ENCODE data around the gene DCDC1. TPM values are rescaled to one million over a fixed set of nuclear protein-coding genes. Genes with fewer than 3 reads are reported as not detected.
"Not testable (repeated sequence)": the region's sequence is repeated elsewhere in the genome, so short reads cannot be mapped to it uniquely, and the experiment has no call there.

The DCDC1 gene
- polyA plus RNA-seq, 3 donors = 0.03 TPM; not detected in 2

- Histone ChIP-seq H3K4me2 (replicated peaks; ENCODE audit: extremely low read depth, low read length, poor library complexity, severe bottlenecking) (no peak overlapping the region), H3K27ac (ENCODE audit: low read depth in 1 of 2, low read length in 2 of 2) (no peak overlapping the region), H3K4me1 (ENCODE audit: control insufficient read depth in 1 of 2, insufficient read depth in 2 of 2, low read length in 2 of 2) (no peaks in the 10 kb centered on the region), H3K9ac (ENCODE audit: insufficient read depth, low read length, poor library complexity, severe bottlenecking) (no peak overlapping the region), H2AFZ (ENCODE audit: insufficient read depth, low read depth, low read length, poor library complexity, severe bottlenecking) (no peak overlapping the region), H4K20me1 (ENCODE audit: insufficient read depth, low read length) (no peaks in the 10 kb centered on the region), H3K79me2 (ENCODE audit: insufficient read depth, low read length) (no peaks in the 10 kb centered on the region), H3K4me3 (replicated peaks in 1 of 3; ENCODE audit: low read depth in 2 of 3, low read length in 3 of 3) (no peak overlapping the region), H3K36me3 (replicated peaks in 1 of 2; ENCODE audit: control insufficient read depth in 1 of 2, insufficient read depth in 2 of 2, low read length in 2 of 2) (no peaks in the 10 kb centered on the region), H3K27me3 (ENCODE audit: control insufficient read depth in 2 of 2, insufficient read depth in 2 of 2, low read length in 2 of 2) (no peaks in the 10 kb centered on the region), H3K9me3 (replicated peaks in 1 of 2; ENCODE audit: control insufficient read depth in 1 of 2, insufficient read depth in 1 of 2, low read length in 2 of 2) (no peaks in the 10 kb centered on the region)
- intact Hi-C loops (cut with micrococcal nuclease) = no loop called here
- no peak overlapping the region for H3K27ac Mint-ChIP-seq
- no peak for DNase-seq
- WGBS (ENCODE audit: insufficient coverage) = 91% methylated on average over 2 of the region's 3 CpGs
- no peaks in the 10 kb centered on the region for H3K36me3 Mint-ChIP-seq
- peaks cover 2 to 8% (median 4%) of the 10 kb centered on the region in 3 donors for H3K27me3 Mint-ChIP-seq (ENCODE audit: low read depth in 3 of 3)
- TF ChIP-seq, protein P1, sequence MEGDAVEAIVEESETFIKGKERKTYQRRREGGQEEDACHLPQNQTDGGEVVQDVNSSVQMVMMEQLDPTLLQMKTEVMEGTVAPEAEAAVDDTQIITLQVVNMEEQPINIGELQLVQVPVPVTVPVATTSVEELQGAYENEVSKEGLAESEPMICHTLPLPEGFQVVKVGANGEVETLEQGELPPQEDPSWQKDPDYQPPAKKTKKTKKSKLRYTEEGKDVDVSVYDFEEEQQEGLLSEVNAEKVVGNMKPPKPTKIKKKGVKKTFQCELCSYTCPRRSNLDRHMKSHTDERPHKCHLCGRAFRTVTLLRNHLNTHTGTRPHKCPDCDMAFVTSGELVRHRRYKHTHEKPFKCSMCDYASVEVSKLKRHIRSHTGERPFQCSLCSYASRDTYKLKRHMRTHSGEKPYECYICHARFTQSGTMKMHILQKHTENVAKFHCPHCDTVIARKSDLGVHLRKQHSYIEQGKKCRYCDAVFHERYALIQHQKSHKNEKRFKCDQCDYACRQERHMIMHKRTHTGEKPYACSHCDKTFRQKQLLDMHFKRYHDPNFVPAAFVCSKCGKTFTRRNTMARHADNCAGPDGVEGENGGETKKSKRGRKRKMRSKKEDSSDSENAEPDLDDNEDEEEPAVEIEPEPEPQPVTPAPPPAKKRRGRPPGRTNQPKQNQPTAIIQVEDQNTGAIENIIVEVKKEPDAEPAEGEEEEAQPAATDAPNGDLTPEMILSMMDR (IDR thresholded peaks at IDR 0.05) = no peak
- H3K9me3 Mint-ChIP-seq = peaks cover 0 to 4% (median 0%) of the 10 kb centered on the region in 7 donors
- no peak overlapping the region for H3K4me3 Mint-ChIP-seq
- H3K4me1 Mint-ChIP-seq = no peaks in the 10 kb centered on the region
Measured at GRCh38 chr11:31295308-31295707, 74.2 kb downstream of the DCDC1 start.

DNA sequence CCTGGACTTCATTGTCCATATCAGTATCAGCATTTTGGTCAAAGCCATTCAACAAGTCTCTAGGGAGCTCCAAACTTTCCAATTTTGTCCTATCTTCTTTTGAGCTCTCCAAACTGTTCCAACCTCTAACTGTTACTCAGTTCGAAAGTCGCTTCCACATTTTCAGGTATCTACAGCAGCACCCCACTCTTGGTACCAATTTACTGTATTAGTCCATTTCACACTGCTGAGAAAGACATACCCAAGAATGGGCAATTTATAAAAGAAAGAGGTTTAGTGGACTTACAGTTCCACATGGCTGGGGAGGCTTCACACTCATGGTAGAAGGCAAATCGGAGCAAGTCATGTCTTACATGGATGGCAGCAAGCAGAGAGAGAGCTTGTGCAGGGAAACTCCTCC is 96.0 kb downstream of the DCDC1 start:
- H3K4me3 ChIP-seq (replicated peaks in 1 of 3; ENCODE audit: low read depth in 2 of 3, low read length in 3 of 3); intact Hi-C loops (cut with micrococcal nuclease): not testable (repeated sequence)
- no CpG with 5 or more reads among the region's 3 CpGs for WGBS (ENCODE audit: insufficient coverage)

More for the DNA sequence above, 96.0 kb downstream of the DCDC1 start:
- not testable (repeated sequence) for H3K4me1 ChIP-seq (ENCODE audit: control insufficient read depth in 1 of 2, insufficient read depth in 2 of 2, low read length in 2 of 2); H3K4me2 ChIP-seq (replicated peaks; ENCODE audit: extremely low read depth, low read length, poor library complexity, severe bottlenecking); H3K9ac ChIP-seq (ENCODE audit: insufficient read depth, low read length, poor library complexity, severe bottlenecking); H3K79me2 ChIP-seq (ENCODE audit: insufficient read depth, low read length); H2AFZ ChIP-seq (ENCODE audit: insufficient read depth, low read depth, low read length, poor library complexity, severe bottlenecking); H3K27me3 Mint-ChIP-seq (ENCODE audit: low read depth in 3 of 3); H3K27me3 ChIP-seq (ENCODE audit: control insufficient read depth in 2 of 2, insufficient read depth in 2 of 2, low read length in 2 of 2); H3K36me3 Mint-ChIP-seq; H4K20me1 ChIP-seq (ENCODE audit: insufficient read depth, low read length); H3K36me3 ChIP-seq (replicated peaks in 1 of 2; ENCODE audit: control insufficient read depth in 1 of 2, insufficient read depth in 2 of 2, low read length in 2 of 2); DNase-seq; H3K27ac ChIP-seq (ENCODE audit: low read depth in 1 of 2, low read length in 2 of 2); H3K4me3 Mint-ChIP-seq; H3K27ac Mint-ChIP-seq; H3K4me1 Mint-ChIP-seq
- H3K9me3 Mint-ChIP-seq = peaks cover 15 to 31% (median 21%) of the 10 kb centered on the region in 7 donors
- H3K9me3 ChIP-seq (replicated peaks in 1 of 2; ENCODE audit: control insufficient read depth in 1 of 2, insufficient read depth in 1 of 2, low read length in 2 of 2) = peaks cover 7 to 16% of the 10 kb centered on the region in 2 donors

Measured in CD14-positive monocyte (primary cell).